H1 (cell line): Measurements from ENCODE around the gene EYA2. TPM values are rescaled to one million over a fixed set of nuclear protein-coding genes. Genes with fewer than 3 reads are reported as not detected.

Experiments
- CTCF ChIA-PET: fragments of 300-600 bp; sonication (Branson Sonifier 250); formaldehyde crosslinking; loops from one replicate; lab custom pipeline; 2021; ENCODE audit not compliant: partially characterized antibody; lab: Charles Lee
- POLR2A ChIA-PET: fragments of 300-600 bp; sonication (Branson Sonifier 250); formaldehyde crosslinking; loops from one replicate; lab custom pipeline; 2021; ENCODE audit warnings: inconsistent platforms; ENCODE audit not compliant: partially characterized antibody; lab: Charles Lee
- DNase-seq, 2 experiments: peaks; one replicate each; pipeline versions ENCODE4 v3.0.0 to v3.0.0-alpha.2; 2010 to 2022; ENCODE audit warnings: low spot score in 2 of 2, low read depth in 1 of 2, mixed read lengths in 1 of 2
- FAIRE-seq: peaks from 2 replicates; lab custom pipeline; 2011; peaks lifted over from hg19 to GRCh38; lab: Jason Lieb, UNC
- H2AFZ ChIP-seq: 2 replicates; pipeline ENCODE4 v1.8.1; 2012; ENCODE audit warnings: low read length, inconsistent platforms
- H2AK5ac ChIP-seq: 2 replicates; pipeline ENCODE4 v1.6.1; 2013; ENCODE audit warnings: low read depth, low read length
- H2BK120ac ChIP-seq: replicated peaks from 2 replicates; pipeline ENCODE3; 2013; ENCODE audit warnings: low read depth, low read length, inconsistent platforms
- H2BK12ac ChIP-seq: 2 replicates; pipeline ENCODE4 v1.6.1; 2013; ENCODE audit warnings: low read depth, low read length
- H2BK15ac ChIP-seq: 2 replicates; pipeline ENCODE4 v1.6.1; 2013; ENCODE audit warnings: low read length
- H2BK20ac ChIP-seq: 2 replicates; pipeline ENCODE4 v1.6.1; 2013; ENCODE audit warnings: low read length
- H2BK5ac ChIP-seq: 2 replicates; pipeline ENCODE4 v1.6.1; 2013; ENCODE audit warnings: low read depth, low read length
- H3K14ac ChIP-seq: 2 replicates; pipeline ENCODE4 v1.6.1; 2013; ENCODE audit warnings: inconsistent platforms; ENCODE audit not compliant: insufficient read length
- H3K18ac ChIP-seq: 2 replicates; pipeline ENCODE4 v1.6.1; 2013; ENCODE audit warnings: low read length; ENCODE audit errors: extremely low read depth
- H3K23ac ChIP-seq: 2 replicates; pipeline ENCODE4 v1.6.1; 2013; ENCODE audit warnings: inconsistent platforms; ENCODE audit not compliant: insufficient read length
- H3K23me2 ChIP-seq: 2 replicates; pipeline ENCODE4 v1.6.1; 2013; ENCODE audit warnings: low read depth, low read length
- H3K27ac ChIP-seq: 2 replicates; pipeline ENCODE4 v1.6.1; 2011; ENCODE audit warnings: low read depth, low read length, inconsistent platforms
- H3K27me3 ChIP-seq, 4 experiments: replicated peaks in 1 of 4; 1 replicate in 1 of 4; 2 replicates in 3 of 4; pipeline versions ENCODE4 v1.6.1 to v1.8.1; 2011 to 2013; ENCODE audit warnings: low read length in 3 of 4, mild to moderate bottlenecking in 3 of 4, inconsistent platforms in 2 of 4, mixed read lengths in 2 of 4, moderate library complexity in 1 of 4; ENCODE audit not compliant: control insufficient read depth in 3 of 4, insufficient read depth in 3 of 4; ENCODE audit errors: extremely low read depth in 1 of 4
- H3K36me3 ChIP-seq, 4 experiments: 2 replicates each; pipeline versions ENCODE4 v1.6.1 to v1.8.1; 2011 to 2013; ENCODE audit warnings: mild to moderate bottlenecking in 4 of 4, low read length in 3 of 4, moderate library complexity in 2 of 4, control low read depth in 1 of 4, inconsistent platforms in 1 of 4; ENCODE audit not compliant: insufficient read depth in 4 of 4, control insufficient read depth in 2 of 4
- H3K4ac ChIP-seq: replicated peaks from 2 replicates; pipeline ENCODE3; 2013; ENCODE audit warnings: low read length, low read depth, mixed read lengths, inconsistent platforms; ENCODE audit not compliant: insufficient read length
- H3K4me1 ChIP-seq, 4 experiments: replicated peaks in 1 of 4; 1 replicate in 1 of 4; 2 replicates in 3 of 4; pipeline versions ENCODE4 v1.6.1 to v1.8.1; 2011 to 2013; ENCODE audit warnings: low read length in 3 of 4, inconsistent platforms in 2 of 4, mixed read lengths in 1 of 4; ENCODE audit not compliant: insufficient read depth in 4 of 4, control insufficient read depth in 3 of 4
- H3K4me2 ChIP-seq, 2 experiments: 2 replicates each; pipeline versions ENCODE4 v1.6.1 to v1.8.1; 2011 to 2013; ENCODE audit warnings: low read depth in 2 of 2, low read length in 2 of 2, control low read depth in 1 of 2, inconsistent platforms in 1 of 2, mild to moderate bottlenecking in 1 of 2; ENCODE audit not compliant: insufficient read depth in 1 of 2
- H3K4me3 ChIP-seq, 4 experiments: fragments of 200-600, 300-600 bp in 1 of 4; sonication (generic), shearing (Covaris generic), sonication (Bioruptor Twin) in 1 of 4; 2 replicates each; pipeline versions ENCODE4 v1.5.1 to v1.8.1; 2011 to 2016; ENCODE audit warnings: low read length in 4 of 4, low read depth in 3 of 4, control low read depth in 2 of 4, inconsistent platforms in 2 of 4, mild to moderate bottlenecking in 2 of 4, mixed read lengths in 1 of 4, moderate library complexity in 1 of 4; ENCODE audit not compliant: insufficient read depth in 2 of 4; ENCODE audit errors: extremely low read depth in 1 of 4
- H3K56ac ChIP-seq: replicated peaks from 2 replicates; pipeline ENCODE3; 2013; ENCODE audit warnings: low read depth, mild to moderate bottlenecking, mixed read lengths, low read length, inconsistent platforms; ENCODE audit not compliant: insufficient read length
- H3K79me1 ChIP-seq: 2 replicates; pipeline ENCODE4 v1.6.1; 2013; ENCODE audit warnings: low read depth, low read length, control low read depth
- H3K79me2 ChIP-seq, 2 experiments: 2 replicates each; pipeline versions ENCODE4 v1.6.1 to v1.8.1; 2012 to 2013; ENCODE audit warnings: low read length in 2 of 2, mild to moderate bottlenecking in 2 of 2, inconsistent platforms in 1 of 2; ENCODE audit not compliant: insufficient read depth in 2 of 2, control insufficient read depth in 1 of 2
- H3K9ac ChIP-seq, 4 experiments: replicated peaks in 1 of 4; 1 replicate in 1 of 4; 2 replicates in 3 of 4; pipeline versions ENCODE4 v1.6.1 to v1.8.1; 2011 to 2013; ENCODE audit warnings: low read depth in 3 of 4, low read length in 3 of 4, control low read depth in 2 of 4, mild to moderate bottlenecking in 2 of 4, moderate library complexity in 2 of 4, inconsistent platforms in 1 of 4; ENCODE audit errors: extremely low read depth in 1 of 4
- H3K9me3 ChIP-seq, 2 experiments: 2 replicates each; pipeline versions ENCODE4 v1.6.1 to v1.8.1; 2012 to 2013; ENCODE audit warnings: mild to moderate bottlenecking in 2 of 2, moderate library complexity in 2 of 2, control low read depth in 1 of 2, inconsistent platforms in 1 of 2, low read depth in 1 of 2, low read length in 1 of 2, mixed read lengths in 1 of 2; ENCODE audit not compliant: insufficient read depth in 2 of 2
- H4K20me1 ChIP-seq, 2 experiments: replicated peaks in 1 of 2; 2 replicates each; pipeline versions ENCODE3 to v1.8.1; 2011 to 2013; ENCODE audit warnings: inconsistent platforms in 2 of 2, low read length in 2 of 2, mild to moderate bottlenecking in 1 of 2; ENCODE audit not compliant: insufficient read depth in 2 of 2, control insufficient read depth in 1 of 2
- H4K5ac ChIP-seq: 2 replicates; pipeline ENCODE4 v1.6.1; 2013; ENCODE audit warnings: low read length, low read depth, mixed read lengths, inconsistent platforms; ENCODE audit not compliant: insufficient read length
- H4K8ac ChIP-seq: 2 replicates; pipeline ENCODE4 v1.8.0; 2013; ENCODE audit warnings: mild to moderate bottlenecking, moderate library complexity, low read length, inconsistent platforms; ENCODE audit not compliant: insufficient read depth; ENCODE audit errors: extremely low read depth
- H4K91ac ChIP-seq: replicated peaks from 2 replicates; pipeline ENCODE3; 2013; ENCODE audit warnings: low read length, mixed read lengths, inconsistent platforms; ENCODE audit not compliant: insufficient read length
- ASH2L ChIP-seq: fragments of 200-600, 300-600 bp; sonication (generic); IDR thresholded peaks from one replicate; pipeline ENCODE4 v1.7.1; 2017; ENCODE audit warnings: low read length
- BACH1 ChIP-seq: IDR thresholded peaks from 2 replicates; pipeline ENCODE4 v1.6.1; 2012; ENCODE audit warnings: low read length, improper control_type of control experiment
- CTCF ChIP-seq, 3 experiments: IDR thresholded peaks; 1 replicate in 2 of 3; 2 replicates in 1 of 3; pipeline versions ENCODE4 v1.5.1 to v1.6.1; 2011; ENCODE audit warnings: low read length in 3 of 3, mild to moderate bottlenecking in 3 of 3, inconsistent platforms in 2 of 3, low read depth in 1 of 3, moderate library complexity in 1 of 3; ENCODE audit not compliant: insufficient read depth in 1 of 3; ENCODE audit errors: control extremely low read depth in 1 of 3
- FOSL1 ChIP-seq: IDR thresholded peaks from 2 replicates; pipeline ENCODE4 v1.6.1; 2011; ENCODE audit warnings: mild to moderate bottlenecking, low read depth, low read length, moderate library complexity; ENCODE audit not compliant: insufficient read depth
- KDM5A ChIP-seq: fragments of 200-600 bp; IDR thresholded peaks from 2 replicates; pipeline ENCODE4 v1.7.1; 2012; ENCODE audit warnings: mild to moderate bottlenecking, low read length, inconsistent platforms, mixed read lengths
- RBBP5 ChIP-seq: IDR thresholded peaks from 2 replicates; pipeline ENCODE4 v1.7.1; 2012; ENCODE audit warnings: low read depth, mild to moderate bottlenecking, inconsistent platforms, low read length, moderate library complexity, borderline replicate concordance
- SUZ12 ChIP-seq: fragments of 200-600 bp; sonication (generic); IDR thresholded peaks from 2 replicates; pipeline ENCODE4 v1.6.1; 2012; ENCODE audit warnings: mild to moderate bottlenecking, inconsistent platforms, low read length, moderate library complexity, mixed read lengths
- WGBS, 2 experiments: shearing (Covaris generic) in 1 of 2; methylation state at CpG; one replicate each; pipeline versions ENCODE4 v1.1.6 to v1.1.7; 2013 to 2015; ENCODE audit warnings: low lambda C conversion rate in 2 of 2, mixed read lengths in 2 of 2, inconsistent platforms in 1 of 2, low coverage in 1 of 2, missing lambda C conversion rate in 1 of 2; ENCODE audit not compliant: insufficient replicate concordance in 2 of 2, insufficient coverage in 1 of 2, insufficient read length in 1 of 2; ENCODE audit errors: extremely low coverage in 1 of 2, missing lambda C conversion rate in 1 of 2; 5-methylcytosine and 5-hydroxymethylcytosine counted together
- polyA plus RNA-seq, 7 experiments: library from polyadenylated mRNA; depleted of rRNA in 3 of 7; stranded (reverse) in 5 of 7; unstranded in 2 of 7; fragments of >200 nt in 5 of 7; fragments of 200-250 nt in 2 of 7; gene quantifications; 1 replicate in 5 of 7; 2 replicates in 1 of 7; 4 replicates in 1 of 7; pipeline versions ENCODE4 v1.2.1 to v1.2.3, GENCODE V29; 2011 to 2013; ENCODE audit warnings: missing spikeins in 2 of 7, mixed read lengths in 2 of 7
- total RNA-seq: library from RNA; stranded (reverse); fragmentation: NEBNext Ultra II Directional; extraction: Animal tissue kit (Norgen Biotek cat#: 25700); gene quantifications from 2 replicates; pipeline ENCODE4 v1.2.1, GENCODE V29; 2021

The EYA2 gene
- total and polyA plus RNA-seq, 2 of the 8 experiments (the other 6 are each of a cell fraction or from before 2014, with no cell fraction given), result 1.6 to 1.7 TPM

- Histone ChIP-seq H3K36me3 (no peaks in the 10 kb centered on the region), H3K79me1 (no peaks in the 10 kb centered on the region), H3K23ac (no peak overlapping the region), H2BK15ac (no peak overlapping the region), H3K4me2 (no peak overlapping the region), H3K79me2 (no peaks in the 10 kb centered on the region), H2BK20ac (no peak overlapping the region), H3K27ac (no peak overlapping the region), H3K4ac (no peak overlapping the region), H3K9me3 (peaks cover 0 to 2% of the 10 kb centered on the region in 2 experiments; a peak in 1 of 4 replicates), H4K20me1 (no peaks in the 10 kb centered on the region), H4K91ac (no peak overlapping the region), H3K27me3 (no peaks in the 10 kb centered on the region), H2BK120ac (no peak overlapping the region), H3K4me3 (no peak overlapping the region), H3K18ac (no peak overlapping the region), H2AFZ (no peak overlapping the region), H2AK5ac (no peak overlapping the region), H2BK5ac (no peak overlapping the region), H3K23me2 (no peaks in the 10 kb centered on the region), H2BK12ac (no peak overlapping the region), H3K9ac (no peak overlapping the region), H3K4me1 (no peaks in the 10 kb centered on the region), H3K56ac (no peak overlapping the region), H4K5ac (no peak overlapping the region), H3K14ac (no peak overlapping the region), H4K8ac (no peak overlapping the region)
- TF ChIP-seq SUZ12, result no peak
- TF ChIP-seq KDM5A, result no peak
- TF ChIP-seq ASH2L, result no peak
- TF ChIP-seq CTCF (IDR thresholded peaks at IDR 0.05; ENCODE audit: control extremely low read depth in 1 of 3, insufficient read depth in 1 of 3, low read depth in 1 of 3, low read length in 3 of 3), result no peak
- no peak for TF ChIP-seq BACH1
- no peak for TF ChIP-seq RBBP5
- TF ChIP-seq FOSL1, result no peak
- CTCF ChIA-PET, result interaction anchor here (0.6 to 1.1 kb wide), 4 partner anchors 10 to 345 kb away, joined by 3 to 4 read pairs (median 3); no protein-coding TSS in a partner anchor
- 82% methylated on average over 18 of the region's 18 CpGs; no CpG with 5 or more reads in 1 of the 2 experiments for WGBS, 2 experiments
- DNase-seq (no peak), FAIRE-seq (no peak)
- POLR2A ChIA-PET, result interaction anchor here (0.6 kb wide), 1 partner anchor 356 kb away, joined by 3 read pairs; no protein-coding TSS in a partner anchor
Measured at GRCh38 chr20:47038566-47039560, 144.2 kb downstream of the EYA2 start.
